Neuronal stem cell (in vitro differentiated cells): ENCODE results near the gene PSG11.
"Not testable (repeated sequence)": the region's sequence is repeated elsewhere in the genome, so short reads cannot be mapped to it uniquely, and the experiment has no call there.

Experiments used
- DNase-seq: peaks from one replicate; pipeline ENCODE4 v3.0.0-alpha.2; 2013; ENCODE audit warnings: low spot score
- H2AFZ ChIP-seq: one replicate; pipeline ENCODE4 v1.6.1; 2013; ENCODE audit warnings: mild to moderate bottlenecking, low read length, inconsistent platforms
- H2AK5ac ChIP-seq: 2 replicates; pipeline ENCODE4 v1.6.1; 2013; ENCODE audit warnings: low read depth, mild to moderate bottlenecking, inconsistent platforms, low read length, moderate library complexity, mixed read lengths
- H2BK120ac ChIP-seq: 2 replicates; pipeline ENCODE4 v1.6.1; 2013; ENCODE audit warnings: low read depth, mild to moderate bottlenecking, inconsistent platforms, low read length, moderate library complexity, mixed read lengths
- H2BK12ac ChIP-seq: one replicate; pipeline ENCODE4 v1.6.1; 2013; ENCODE audit warnings: low read length, inconsistent platforms
- H2BK15ac ChIP-seq: 2 replicates; pipeline ENCODE4 v1.6.1; 2013; ENCODE audit warnings: mild to moderate bottlenecking, low read length, inconsistent platforms, mixed read lengths
- H2BK5ac ChIP-seq: one replicate; pipeline ENCODE4 v1.6.1; 2013; ENCODE audit warnings: inconsistent platforms, mild to moderate bottlenecking, low read length, moderate library complexity
- H3K14ac ChIP-seq: one replicate; pipeline ENCODE4 v1.6.1; 2013; ENCODE audit warnings: low read length, inconsistent platforms
- H3K18ac ChIP-seq: 2 replicates; pipeline ENCODE4 v1.6.1; 2013; ENCODE audit warnings: low read length, inconsistent platforms
- H3K23ac ChIP-seq: 2 replicates; pipeline ENCODE4 v1.6.1; 2013; ENCODE audit warnings: low read depth, mild to moderate bottlenecking, mixed read lengths, low read length, inconsistent platforms; ENCODE audit not compliant: poor library complexity
- H3K27ac ChIP-seq: replicated peaks from 3 replicates; pipeline ENCODE4 v1.5.1; 2013; ENCODE audit warnings: low read length, inconsistent platforms
- H3K27me3 ChIP-seq, 3 experiments: 2 replicates each; pipeline ENCODE4 v1.6.1; 2013; ENCODE audit warnings: low read length in 3 of 3, mild to moderate bottlenecking in 2 of 3, inconsistent platforms in 1 of 3, low read depth in 1 of 3, mixed read lengths in 1 of 3, moderate library complexity in 1 of 3; ENCODE audit not compliant: control insufficient read depth in 3 of 3, insufficient read depth in 3 of 3
- H3K36me3 ChIP-seq, 2 donors: replicated peaks in 1 of 2; 2 replicates each; pipeline ENCODE4 v1.6.1; 2013; ENCODE audit warnings: low read length in 2 of 2; ENCODE audit not compliant: control insufficient read depth in 2 of 2, insufficient read depth in 2 of 2
- H3K4ac ChIP-seq: 2 replicates; pipeline ENCODE4 v1.6.1; 2013; ENCODE audit warnings: inconsistent platforms, mild to moderate bottlenecking, low read length, moderate library complexity
- H3K4me1 ChIP-seq, 2 donors: 1 replicate in 1 of 2; 2 replicates in 1 of 2; pipeline ENCODE4 v1.6.1; 2013; ENCODE audit warnings: low read length in 2 of 2, low read depth in 1 of 2; ENCODE audit not compliant: control insufficient read depth in 2 of 2, insufficient read depth in 1 of 2
- H3K4me2 ChIP-seq: one replicate; pipeline ENCODE4 v1.6.1; 2013; ENCODE audit warnings: mild to moderate bottlenecking, low read length, inconsistent platforms; ENCODE audit not compliant: insufficient read depth, poor library complexity, severe bottlenecking
- H3K4me3 ChIP-seq, 2 donors: 2 replicates each; pipeline ENCODE4 v1.5.1; 2013; ENCODE audit warnings: low read length in 2 of 2, mild to moderate bottlenecking in 2 of 2, inconsistent platforms in 1 of 2, moderate library complexity in 1 of 2
- H3K79me1 ChIP-seq: one replicate; pipeline ENCODE4 v1.6.1; 2013; ENCODE audit warnings: low read depth, mild to moderate bottlenecking, inconsistent platforms, low read length, moderate library complexity
- H3K9ac ChIP-seq: one replicate; pipeline ENCODE4 v1.6.1; 2013; ENCODE audit warnings: mild to moderate bottlenecking, low read depth, low read length, inconsistent platforms; ENCODE audit not compliant: poor library complexity
- H3K9me3 ChIP-seq, 2 donors: replicated peaks in 1 of 2; 2 replicates each; pipeline versions ENCODE3 to v1.6.1; 2013; ENCODE audit warnings: low read length in 2 of 2, mild to moderate bottlenecking in 2 of 2, inconsistent platforms in 1 of 2, low read depth in 1 of 2, mixed read lengths in 1 of 2, moderate library complexity in 1 of 2; ENCODE audit not compliant: control insufficient read depth in 2 of 2, insufficient read depth in 1 of 2
- H4K8ac ChIP-seq: one replicate; pipeline ENCODE4 v1.6.1; 2013; ENCODE audit warnings: low read depth, mild to moderate bottlenecking, inconsistent platforms, low read length, moderate library complexity
- H4K91ac ChIP-seq: one replicate; pipeline ENCODE4 v1.6.1; 2013; ENCODE audit warnings: low read length, low read depth, mild to moderate bottlenecking, inconsistent platforms; ENCODE audit not compliant: poor library complexity
- WGBS, 2 donors: extraction: QIAGEN DNeasy Blood & Tissue Kit; methylation state at CpG; one replicate each; pipeline ENCODE4 v1.1.7; 2013; ENCODE audit warnings: missing lambda C conversion rate in 2 of 2, mixed read lengths in 1 of 2; ENCODE audit not compliant: insufficient read length in 2 of 2, insufficient replicate concordance in 1 of 2; ENCODE audit errors: extremely low coverage in 2 of 2; 5-methylcytosine and 5-hydroxymethylcytosine counted together

Gene PSG11

DNA sequence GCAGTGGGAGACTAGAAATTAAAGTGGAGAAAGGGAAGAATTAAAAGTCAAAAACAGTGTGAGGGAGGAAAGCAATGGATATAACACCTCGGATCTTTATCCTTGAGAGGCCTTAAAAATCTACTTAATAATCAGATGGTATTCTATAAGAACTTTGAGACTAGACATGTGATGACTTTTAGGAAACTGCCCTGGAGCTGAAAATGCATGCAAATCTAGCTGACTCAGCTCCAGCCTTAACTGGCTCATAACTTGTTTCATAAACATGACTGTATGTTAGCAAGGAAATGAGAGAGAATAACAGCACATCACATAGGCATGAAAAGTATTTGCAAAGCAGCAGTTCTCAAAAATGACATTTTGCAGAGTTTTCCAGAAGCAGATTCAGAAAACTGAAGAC, 38.1 kb downstream of the PSG11 start:
- H3K9me3 ChIP-seq, H2BK15ac ChIP-seq, H3K27ac ChIP-seq, H3K23ac ChIP-seq, H2AFZ ChIP-seq, H2BK5ac ChIP-seq, H3K4ac ChIP-seq, H4K91ac ChIP-seq, H2AK5ac ChIP-seq, H3K4me3 ChIP-seq, H3K4me2 ChIP-seq, H3K27me3 ChIP-seq, H3K9ac ChIP-seq, H3K4me1 ChIP-seq, H3K18ac ChIP-seq, DNase-seq, H3K14ac ChIP-seq, H2BK120ac ChIP-seq, H2BK12ac ChIP-seq, H3K36me3 ChIP-seq, H4K8ac ChIP-seq, H3K79me1 ChIP-seq: not testable (repeated sequence)
- no CpG with 5 or more reads among the region's 1 CpG for WGBS, 2 donors

DNA sequence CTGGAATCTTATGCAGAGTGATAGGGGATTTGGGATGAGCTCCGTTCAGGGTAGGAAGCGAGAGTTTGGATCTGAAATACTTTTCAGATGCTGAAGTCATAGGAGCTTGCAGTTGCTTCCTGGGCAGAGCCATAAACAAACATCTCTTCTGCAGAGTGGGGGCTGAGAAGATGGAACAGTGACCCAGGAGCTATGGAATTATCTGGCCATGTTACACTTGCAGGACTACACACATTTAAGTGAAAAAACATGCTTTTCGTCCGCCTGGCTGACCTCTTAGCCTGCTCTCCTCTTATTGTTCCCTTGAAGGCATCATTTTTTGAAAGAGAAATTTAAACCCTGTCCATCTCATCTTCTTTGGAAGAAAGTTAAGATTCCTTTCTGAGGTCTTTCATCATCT, 40.7 kb downstream of the PSG11 start:
- Histone ChIP-seq H3K4ac (no peak overlapping the region), H2BK120ac (no peak overlapping the region), H3K9ac (no peak overlapping the region), H2BK12ac (no peak overlapping the region), H4K91ac (no peak overlapping the region), H3K27me3 (no peaks in the 10 kb centered on the region), H3K14ac (no peak overlapping the region), H2BK15ac (no peak overlapping the region), H3K23ac (no peak overlapping the region), H3K4me1 (no peaks in the 10 kb centered on the region), H2AFZ (no peak overlapping the region), H3K36me3 (no peaks in the 10 kb centered on the region), H3K18ac (no peak overlapping the region), H3K9me3 (peaks cover 0 to 2% of the 10 kb centered on the region in 2 donors), H3K4me2 (no peak overlapping the region), H2AK5ac (no peak overlapping the region), H3K4me3 (no peak overlapping the region), H4K8ac (no peak overlapping the region), H3K27ac (no peak overlapping the region), H2BK5ac (no peak overlapping the region), H3K79me1 (no peaks in the 10 kb centered on the region)
- no CpG with 5 or more reads among the region's 4 CpGs for WGBS, 2 donors
- no peak for DNase-seq

DNA sequence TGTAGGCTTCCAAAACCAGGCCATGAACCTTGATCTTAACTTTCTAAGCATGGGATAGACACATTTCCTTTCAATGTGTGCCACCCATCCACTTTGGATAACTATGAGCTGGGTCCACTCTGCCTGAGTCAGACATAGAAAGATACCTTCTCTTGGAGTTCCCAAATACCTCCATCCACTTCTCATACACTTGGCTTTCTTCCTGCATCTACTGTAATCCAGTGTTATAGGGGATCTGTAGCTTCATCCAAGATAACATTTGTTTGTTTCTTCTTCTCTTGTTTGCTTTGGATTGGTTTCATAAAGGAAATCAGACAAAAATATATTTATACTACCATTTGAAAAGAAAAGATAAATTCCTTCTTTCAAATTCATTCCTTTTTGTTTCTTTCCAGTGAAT, 44.2 kb downstream of the PSG11 start:
- DNase-seq, H3K14ac ChIP-seq, H3K4me3 ChIP-seq, H3K27me3 ChIP-seq, H3K4me1 ChIP-seq, H3K9ac ChIP-seq, H4K91ac ChIP-seq, H2BK5ac ChIP-seq, H2BK15ac ChIP-seq, H3K36me3 ChIP-seq, H3K4me2 ChIP-seq, H3K9me3 ChIP-seq, H2AFZ ChIP-seq, H3K4ac ChIP-seq, H3K23ac ChIP-seq, H4K8ac ChIP-seq, H2BK12ac ChIP-seq, H3K79me1 ChIP-seq, H3K27ac ChIP-seq, H3K18ac ChIP-seq, H2BK120ac ChIP-seq, H2AK5ac ChIP-seq: not testable (repeated sequence)

DNA sequence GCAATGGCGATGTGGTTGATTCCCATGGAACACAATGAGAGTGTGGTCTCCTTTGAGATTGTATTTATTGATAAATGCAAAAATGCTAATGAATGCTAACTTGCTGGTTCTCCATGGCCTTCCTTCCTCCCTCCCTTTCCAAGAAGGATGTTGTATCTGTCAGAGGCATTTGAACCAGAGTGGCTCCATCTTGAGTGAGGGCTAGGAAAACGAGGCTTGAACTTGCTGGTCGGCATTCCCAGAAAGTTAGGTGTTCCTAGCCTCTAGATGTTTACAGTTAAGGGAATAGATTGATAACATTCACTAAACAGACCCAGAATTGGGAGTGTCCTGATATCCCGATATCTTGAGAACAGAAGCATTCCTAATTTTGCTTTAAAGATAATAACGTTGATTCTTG, 54.8 kb downstream of the PSG11 start:
- not testable (repeated sequence) for H3K4me3 ChIP-seq, DNase-seq, H2AFZ ChIP-seq, H3K14ac ChIP-seq, H2BK12ac ChIP-seq, H2BK5ac ChIP-seq, H3K4me1 ChIP-seq, H3K4me2 ChIP-seq, H3K23ac ChIP-seq, H3K36me3 ChIP-seq, H3K9me3 ChIP-seq, H3K27ac ChIP-seq, H2BK120ac ChIP-seq, H3K4ac ChIP-seq, H2AK5ac ChIP-seq, H4K8ac ChIP-seq, H3K18ac ChIP-seq, H3K27me3 ChIP-seq, H4K91ac ChIP-seq, H2BK15ac ChIP-seq, H3K9ac ChIP-seq, H3K79me1 ChIP-seq
- no CpG with 5 or more reads among the region's 5 CpGs for WGBS, 2 donors
